ENCODE measurements around the gene GPR89A.
"Not testable (repeated sequence)": the region's sequence is repeated elsewhere in the genome, so short reads cannot be mapped to it uniquely, and the experiment has no call there.

GPR89A gene

DNA sequence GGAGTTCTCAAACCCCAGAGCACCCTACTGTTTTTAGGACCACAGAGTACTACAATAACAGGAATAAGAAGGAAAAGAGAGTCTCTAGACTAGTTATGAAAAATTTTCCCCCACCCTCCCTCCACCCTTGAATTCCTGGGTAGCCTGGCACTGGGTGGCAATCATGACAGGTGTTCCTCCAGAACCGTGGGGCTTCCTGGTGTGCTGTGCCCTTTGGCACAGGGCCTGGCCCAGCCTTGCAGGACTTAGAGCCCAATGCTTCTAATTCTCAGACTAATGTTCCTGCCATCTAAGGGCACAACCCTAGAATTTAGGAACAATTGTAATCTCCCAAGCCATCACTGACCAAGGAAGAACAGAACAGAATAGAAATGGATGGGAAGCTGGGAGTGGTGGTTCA, 110.0 kb downstream of the GPR89A start:
- DNase-seq (ENCODE audit: low read depth), result no peak

DNA sequence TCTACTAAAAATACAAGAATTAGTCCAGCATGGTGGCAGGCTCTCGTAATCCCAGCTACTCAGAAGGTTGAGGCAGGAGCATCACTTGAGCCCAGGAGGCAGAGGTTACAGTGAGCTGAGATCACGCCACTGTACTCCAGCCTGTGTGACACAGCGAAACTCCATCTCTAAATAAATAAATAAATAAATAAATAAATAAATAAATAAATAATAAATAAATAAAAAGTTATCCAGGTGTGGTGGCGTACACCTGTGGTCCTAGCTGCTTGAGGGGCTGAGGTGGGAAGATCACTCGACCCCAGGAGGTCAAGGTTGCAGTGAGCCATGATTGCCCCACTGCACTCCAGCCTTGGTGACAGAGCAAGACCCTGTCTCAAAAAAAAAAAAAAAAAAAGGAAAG, 110.7 kb downstream of the GPR89A start:
- not testable (repeated sequence) for DNase-seq (ENCODE audit: low read depth)

DNA sequence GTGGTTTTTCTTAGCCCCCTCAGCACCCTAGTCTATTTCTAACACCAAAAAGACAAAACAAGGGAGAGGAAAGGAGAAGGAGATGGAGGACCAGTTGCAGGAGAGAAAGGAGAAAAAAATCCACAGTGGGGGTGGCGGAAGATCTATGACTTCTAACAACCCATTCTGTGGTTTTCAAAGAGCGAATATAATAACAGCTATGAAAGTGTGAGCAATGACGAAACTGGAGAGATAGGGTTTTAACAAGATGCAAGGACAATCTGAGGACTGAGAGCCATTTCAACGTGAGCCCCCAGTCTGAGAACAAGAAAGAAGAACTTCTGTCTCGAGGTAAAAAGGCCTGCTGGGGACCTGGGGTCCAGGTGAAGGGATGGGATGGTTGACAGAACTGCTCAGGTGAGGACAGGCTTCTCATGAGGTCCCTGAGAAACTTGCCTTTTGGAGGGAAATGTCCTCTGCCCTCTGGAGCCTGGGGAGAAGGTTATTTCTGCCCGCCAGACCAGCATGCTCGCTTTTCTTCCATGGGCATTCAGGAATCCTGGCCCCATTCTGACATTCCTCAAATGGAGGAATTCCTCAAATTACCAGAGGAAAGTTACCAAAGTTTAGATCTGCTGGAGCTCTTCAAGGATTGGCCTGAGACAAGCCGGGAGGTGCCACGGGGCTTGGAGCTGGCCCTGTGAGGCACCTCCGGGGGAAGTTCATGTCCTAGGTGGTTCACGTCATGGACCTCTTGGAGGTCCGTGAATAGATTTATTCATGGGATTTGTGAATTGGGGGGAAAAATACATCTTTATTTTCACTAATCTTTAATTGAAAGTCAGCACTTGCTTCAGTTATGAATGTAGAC, 111.7 kb downstream of the GPR89A start, which contains the start of gene CD160:
Gene CD160, plus strand, starts transcription at position 270 of the 850 bp plus-strand sequence. CDS start 8,829 bp downstream, outside the sequence.
- no peak for DNase-seq (ENCODE audit: low read depth)
